Progenitor cell of endocrine pancreas (in vitro differentiated cells): ENCODE results near the gene COG4. TPM values are rescaled to one million over a fixed set of nuclear protein-coding genes. Genes with fewer than 3 reads are reported as not detected.

ENCODE experiments used
- DNase-seq: peaks from one replicate; pipeline ENCODE4 v3.0.0; 2021; ENCODE audit warnings: low spot score; ENCODE audit not compliant: unreplicated experiment
- H3K27ac Mint-ChIP-seq: 2 replicates; pipeline ENCODE4 v1.8.0; 2021; ENCODE audit warnings: mild to moderate bottlenecking, moderate library complexity, mixed read lengths
- H3K27me3 Mint-ChIP-seq: 2 replicates; pipeline ENCODE4 v1.8.0; 2021; ENCODE audit warnings: mixed read lengths
- H3K36me3 Mint-ChIP-seq: 2 replicates; pipeline ENCODE4 v1.8.0; 2022; ENCODE audit warnings: mixed read lengths; ENCODE audit not compliant: insufficient read depth
- H3K4me1 Mint-ChIP-seq: 2 replicates; pipeline ENCODE4 v1.8.0; 2021; ENCODE audit warnings: low read depth, mixed read lengths
- H3K4me3 Mint-ChIP-seq: 2 replicates; pipeline ENCODE4 v1.8.0; 2021; ENCODE audit warnings: low read depth, mild to moderate bottlenecking, moderate library complexity, mixed read lengths
- H3K9me3 Mint-ChIP-seq: 2 replicates; pipeline ENCODE4 v1.8.0; 2021; ENCODE audit warnings: low read depth, mixed read lengths
- total RNA-seq: library from RNA; stranded (reverse); gene quantifications from 2 replicates; pipeline ENCODE4 v1.2.1, GENCODE V29; 2021
- TF ChIP-seq, protein P1 (sequence below): fragments of 200-600 bp; sonication (generic); IDR thresholded peaks from one replicate; pipeline ENCODE4 v1.5.0; 2021; ENCODE audit warnings: antibody characterized with exemption, mild to moderate bottlenecking; ENCODE audit not compliant: unreplicated experiment

The COG4 gene
- total RNA-seq, 1 donor from 2014 or later: 75.9 TPM

DNA sequence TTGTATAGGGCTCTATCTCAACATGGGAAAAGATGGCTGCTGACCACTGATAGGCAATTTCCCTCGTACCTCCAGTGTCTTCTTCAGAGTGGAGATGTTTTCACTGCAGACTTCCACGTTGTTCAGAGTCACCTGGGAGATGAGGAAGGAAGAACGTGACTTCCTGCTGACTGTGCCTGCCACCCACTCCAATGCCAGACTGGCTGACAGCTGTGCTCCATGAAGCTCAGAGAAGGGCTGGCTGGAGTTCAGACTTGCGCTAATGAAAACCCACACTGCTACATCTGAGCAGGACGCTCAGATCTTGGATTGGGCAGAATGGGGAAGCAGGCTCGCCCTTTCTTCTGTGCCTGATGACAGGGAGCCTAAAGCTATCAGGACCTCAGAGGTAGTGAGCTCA is 33.1 kb downstream of the COG4 start:
- Mint-ChIP-seq H3K4me1 (no peaks in the 10 kb centered on the region), H3K27ac (peak overlapping the region; percentile 5), H3K27me3 (no peaks in the 10 kb centered on the region), H3K4me3 (no peak overlapping the region), H3K9me3 (no peaks in the 10 kb centered on the region), H3K36me3 (peaks cover 14% of the 10 kb centered on the region)
- DNase-seq: no peak
- TF ChIP-seq, protein P1, sequence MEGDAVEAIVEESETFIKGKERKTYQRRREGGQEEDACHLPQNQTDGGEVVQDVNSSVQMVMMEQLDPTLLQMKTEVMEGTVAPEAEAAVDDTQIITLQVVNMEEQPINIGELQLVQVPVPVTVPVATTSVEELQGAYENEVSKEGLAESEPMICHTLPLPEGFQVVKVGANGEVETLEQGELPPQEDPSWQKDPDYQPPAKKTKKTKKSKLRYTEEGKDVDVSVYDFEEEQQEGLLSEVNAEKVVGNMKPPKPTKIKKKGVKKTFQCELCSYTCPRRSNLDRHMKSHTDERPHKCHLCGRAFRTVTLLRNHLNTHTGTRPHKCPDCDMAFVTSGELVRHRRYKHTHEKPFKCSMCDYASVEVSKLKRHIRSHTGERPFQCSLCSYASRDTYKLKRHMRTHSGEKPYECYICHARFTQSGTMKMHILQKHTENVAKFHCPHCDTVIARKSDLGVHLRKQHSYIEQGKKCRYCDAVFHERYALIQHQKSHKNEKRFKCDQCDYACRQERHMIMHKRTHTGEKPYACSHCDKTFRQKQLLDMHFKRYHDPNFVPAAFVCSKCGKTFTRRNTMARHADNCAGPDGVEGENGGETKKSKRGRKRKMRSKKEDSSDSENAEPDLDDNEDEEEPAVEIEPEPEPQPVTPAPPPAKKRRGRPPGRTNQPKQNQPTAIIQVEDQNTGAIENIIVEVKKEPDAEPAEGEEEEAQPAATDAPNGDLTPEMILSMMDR: no peak

DNA sequence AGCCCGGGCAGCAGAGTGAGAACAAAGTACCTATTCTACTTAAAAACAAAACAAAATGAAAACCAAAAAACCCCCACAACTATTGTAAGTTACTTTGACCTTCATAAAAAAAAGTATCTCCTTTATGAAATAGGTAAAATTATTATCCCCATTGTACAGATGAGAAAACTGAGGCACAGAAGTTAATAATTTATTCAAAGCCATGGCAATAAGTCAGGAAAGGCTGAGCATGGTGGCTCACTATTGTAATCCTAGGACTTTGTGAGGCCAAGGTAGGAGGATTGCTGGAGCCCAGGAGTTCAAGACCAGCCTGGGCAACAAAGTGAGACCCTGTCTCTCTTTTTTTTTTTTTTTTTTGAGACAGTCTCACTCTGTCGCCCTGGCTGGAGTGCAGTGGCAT is 38.5 kb downstream of the COG4 start:
- DNase-seq: no peak
- Mint-ChIP-seq H3K36me3 (peaks cover 4% of the 10 kb centered on the region), H3K9me3 (no peaks in the 10 kb centered on the region), H3K4me3 (no peak overlapping the region), H3K27me3 (no peaks in the 10 kb centered on the region), H3K27ac (no peak overlapping the region), H3K4me1 (no peaks in the 10 kb centered on the region)
- TF ChIP-seq, protein P1: no peak

DNA sequence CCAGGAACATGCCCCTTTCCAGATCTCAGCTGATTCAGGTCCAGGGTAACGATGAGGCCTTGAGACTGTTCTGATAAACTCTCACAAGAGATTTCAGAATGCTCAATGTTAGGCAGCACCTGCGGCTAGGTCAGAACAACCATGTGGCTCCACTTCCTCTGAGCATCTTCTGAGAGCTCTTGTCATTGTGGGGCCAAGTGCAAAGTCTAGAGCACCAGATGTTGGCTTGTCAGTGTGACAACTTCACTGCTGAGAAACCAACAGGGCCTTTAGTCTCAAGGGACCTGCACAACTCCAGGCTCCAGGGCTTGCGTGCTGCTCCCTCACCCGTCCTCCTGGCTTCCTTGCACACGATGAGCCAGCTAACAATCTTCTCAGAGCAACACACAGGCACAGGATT is 39.9 kb downstream of the COG4 start:
- no peaks in the 10 kb centered on the region for H3K4me1 Mint-ChIP-seq
- peak overlapping the region; percentile 76 for H3K27ac Mint-ChIP-seq
- no peak for DNase-seq
- H3K4me3 Mint-ChIP-seq: no peak overlapping the region
- TF ChIP-seq, protein P1: no peak
- H3K27me3 Mint-ChIP-seq: no peaks in the 10 kb centered on the region
- no peaks in the 10 kb centered on the region for H3K9me3 Mint-ChIP-seq
- peaks cover 2% of the 10 kb centered on the region for H3K36me3 Mint-ChIP-seq

DNA sequence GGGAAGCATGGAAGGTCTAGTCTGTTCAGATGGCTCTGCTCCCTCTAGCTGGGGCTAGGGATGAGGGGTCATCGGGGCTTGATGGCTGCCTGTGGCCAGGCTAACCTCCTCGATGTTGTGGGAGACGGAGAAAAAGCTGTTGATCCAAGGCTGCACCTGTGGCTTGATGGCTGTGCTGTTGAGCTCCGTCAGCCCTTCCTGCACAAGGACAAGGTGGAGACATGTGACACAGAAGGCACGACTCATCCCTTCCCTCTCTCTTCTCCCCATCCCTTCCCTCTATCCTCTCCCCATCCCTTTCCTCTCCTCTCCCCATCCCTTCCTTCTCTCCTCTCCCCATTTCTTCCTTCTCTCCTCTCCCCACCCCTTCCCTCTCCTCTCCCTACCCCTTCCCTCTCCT is 40.7 kb downstream of the COG4 start:
- peaks cover 3% of the 10 kb centered on the region for H3K36me3 Mint-ChIP-seq
- no peak overlapping the region for H3K27ac Mint-ChIP-seq
- no peaks in the 10 kb centered on the region for H3K9me3 Mint-ChIP-seq
- TF ChIP-seq, protein P1: no peak
- H3K27me3 Mint-ChIP-seq: no peaks in the 10 kb centered on the region
- H3K4me3 Mint-ChIP-seq: no peak overlapping the region
- no peak for DNase-seq
- no peaks in the 10 kb centered on the region for H3K4me1 Mint-ChIP-seq

DNA sequence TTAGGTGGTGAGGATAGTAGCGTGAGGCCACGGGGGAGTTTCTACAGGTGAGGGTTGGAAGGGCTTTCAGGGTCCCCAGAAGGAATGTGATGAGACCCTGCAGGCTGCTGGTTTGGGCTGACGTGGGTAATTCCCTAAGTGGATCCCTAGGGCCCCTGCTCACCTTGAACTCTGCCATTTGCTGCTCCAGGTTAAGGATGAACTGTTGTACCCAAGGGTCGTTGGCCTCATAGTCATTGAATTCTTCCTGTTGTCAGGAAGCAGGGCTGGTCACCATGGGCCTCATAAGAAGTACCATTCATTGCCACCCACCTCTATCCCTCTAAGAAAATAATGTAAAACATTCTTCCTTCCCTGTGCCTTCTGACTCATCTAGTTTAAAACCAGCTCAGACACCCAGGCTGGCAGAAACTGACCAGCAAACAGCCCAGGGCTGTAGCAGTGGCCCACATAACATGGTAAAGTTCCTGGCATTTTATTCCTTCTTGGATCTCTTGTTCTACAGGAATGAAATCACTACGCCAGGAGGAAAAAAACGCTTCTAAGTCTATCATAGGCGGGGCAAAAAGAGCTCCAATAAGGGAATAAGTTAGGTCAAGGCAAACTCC is 41.3 kb downstream of the COG4 start:
- H3K27me3 Mint-ChIP-seq: no peaks in the 10 kb centered on the region
- no peak for DNase-seq
- peak overlapping the region; percentile 54 for H3K27ac Mint-ChIP-seq
- H3K36me3 Mint-ChIP-seq: peaks cover 3% of the 10 kb centered on the region
- H3K4me3 Mint-ChIP-seq: no peak overlapping the region
- no peaks in the 10 kb centered on the region for H3K4me1 Mint-ChIP-seq
- H3K9me3 Mint-ChIP-seq: no peaks in the 10 kb centered on the region
- TF ChIP-seq, protein P1: no peak
